Activated naive CD4-positive, alpha-beta T cell treated with anti-CD3 and anti-CD28 coated beads, Interleukin-2, amount 10 ng/mL, durations not matched to agents 7 days and 5 days (primary cell): ENCODE results near the gene VRK2.

Experiments
- CTCF ChIA-PET: fragments of 350-600 bp; sonication (Branson Sonifier 250); formaldehyde crosslinking; loops from one replicate; lab custom pipeline; 2021; ENCODE audit warnings: antibody characterized with exemption; lab: Charles Lee
- DNase-seq: peaks from one replicate; pipeline ENCODE4 v3.0.0-alpha.2; 2020
- H3K27ac Mint-ChIP-seq: one replicate; pipeline ENCODE4 v1.8.0; 2021; ENCODE audit warnings: mild to moderate bottlenecking, moderate library complexity, mixed read lengths
- H3K27me3 Mint-ChIP-seq: one replicate; pipeline ENCODE4 v1.8.0; 2021; ENCODE audit warnings: mild to moderate bottlenecking, mixed read lengths
- H3K36me3 Mint-ChIP-seq: one replicate; pipeline ENCODE4 v1.8.0; 2021; ENCODE audit warnings: mixed read lengths
- H3K4me1 Mint-ChIP-seq: one replicate; pipeline ENCODE4 v1.8.0; 2021; ENCODE audit warnings: mixed read lengths
- H3K4me3 Mint-ChIP-seq: one replicate; pipeline ENCODE4 v1.8.0; 2021; ENCODE audit warnings: mild to moderate bottlenecking, moderate library complexity, mixed read lengths
- H3K9me3 Mint-ChIP-seq: one replicate; pipeline ENCODE4 v1.8.0; 2021; ENCODE audit warnings: mixed read lengths

Gene VRK2

DNA sequence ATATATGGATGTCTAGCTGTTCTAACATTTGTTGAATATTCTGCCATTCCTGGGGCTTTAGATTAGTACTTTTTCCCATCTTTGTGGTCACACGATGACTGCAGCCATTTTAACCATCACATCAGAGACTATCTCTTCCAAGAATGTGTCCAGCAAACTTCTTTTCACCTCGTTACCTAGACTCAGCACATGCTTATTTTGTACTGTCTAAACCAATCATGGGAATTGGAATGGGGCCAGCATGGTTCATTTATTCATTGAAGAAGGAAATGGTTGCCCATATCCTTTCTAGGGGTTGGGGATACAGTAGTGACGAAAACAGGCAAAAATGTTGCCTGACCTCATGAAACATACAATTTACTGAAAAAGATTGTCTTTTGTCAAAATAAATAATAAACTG is 2.5 kb upstream of the VRK2 start:
- Mint-ChIP-seq H3K36me3 (peaks cover 10% of the 10 kb centered on the region), H3K27me3 (no peaks in the 10 kb centered on the region), H3K9me3 (no peaks in the 10 kb centered on the region), H3K4me3 (no peak overlapping the region), H3K4me1 (peaks cover 47% of the 10 kb centered on the region), H3K27ac (no peak overlapping the region)
- no peak for DNase-seq
- CTCF ChIA-PET: interaction anchor here (0.9 kb wide), 1 partner anchor 135 kb away, joined by 3 read pairs; no protein-coding TSS in a partner anchor

DNA sequence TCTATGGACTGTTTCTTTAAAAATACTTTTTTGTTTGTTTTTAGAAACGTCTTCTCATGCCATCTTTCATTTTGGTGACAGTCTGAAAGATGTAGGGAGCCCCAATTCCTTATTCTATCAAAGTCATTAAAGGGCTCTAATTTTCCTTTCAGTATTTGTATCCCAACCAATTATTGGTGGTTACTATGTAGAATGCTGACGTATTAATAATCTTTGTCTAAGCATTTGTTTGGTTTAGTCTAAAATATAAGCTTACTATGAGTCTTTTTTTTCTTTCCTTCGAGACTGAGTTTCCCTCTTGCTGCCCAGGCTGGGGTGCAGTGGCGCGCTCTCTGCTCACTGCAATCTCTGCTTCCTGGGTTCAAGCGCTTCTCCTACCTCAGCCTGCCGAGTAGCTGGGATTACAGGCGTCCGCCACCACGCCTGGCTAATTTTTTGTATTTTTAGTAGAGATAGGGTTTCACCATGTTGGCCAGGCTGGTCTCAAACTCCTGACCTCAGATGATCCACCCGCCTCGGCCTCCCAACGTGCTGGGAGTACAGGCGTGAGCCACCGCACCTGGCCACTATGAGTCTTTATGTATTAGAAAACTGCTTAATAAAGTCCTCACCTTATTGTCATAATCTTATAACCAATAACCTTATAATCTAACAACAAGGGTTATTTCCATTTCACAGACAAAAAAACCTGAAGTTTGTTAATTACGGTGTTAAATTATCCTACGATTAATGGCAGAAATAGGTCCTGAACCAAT is 849 bp upstream of the VRK2 start:
- DNase-seq: no peak
- no peaks in the 10 kb centered on the region for H3K27me3 Mint-ChIP-seq
- CTCF ChIA-PET: interaction anchor here (0.6 to 1.4 kb wide), 2 partner anchors 17 to 139 kb away, joined by 3 to 6 read pairs; no protein-coding TSS in a partner anchor
- H3K36me3 Mint-ChIP-seq: peaks cover 13% of the 10 kb centered on the region
- peak overlapping the region; percentile 96 for H3K27ac Mint-ChIP-seq
- peaks cover 46% of the 10 kb centered on the region for H3K4me1 Mint-ChIP-seq
- H3K4me3 Mint-ChIP-seq: peak overlapping the region; percentile 78
- H3K9me3 Mint-ChIP-seq: no peaks in the 10 kb centered on the region

DNA sequence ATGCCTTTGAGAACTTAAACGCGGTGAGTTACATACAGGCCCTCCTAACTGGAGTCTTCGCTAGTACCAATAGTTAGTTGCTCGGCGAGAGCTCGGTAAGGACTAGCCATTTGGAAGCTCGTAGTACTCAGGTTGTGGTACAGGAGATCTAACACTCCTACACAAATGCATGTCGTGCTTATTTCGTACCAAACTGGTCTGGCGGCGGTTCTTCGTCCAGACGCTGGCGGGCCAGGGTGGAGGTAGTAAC is 346 bp upstream of the VRK2 start:
- CTCF ChIA-PET: interaction anchor here (1.4 kb wide), 1 partner anchor 16 kb away, joined by 6 read pairs; no protein-coding TSS in a partner anchor
- peaks cover 46% of the 10 kb centered on the region for H3K4me1 Mint-ChIP-seq
- H3K36me3 Mint-ChIP-seq: peaks cover 13% of the 10 kb centered on the region
- H3K9me3 Mint-ChIP-seq: no peaks in the 10 kb centered on the region
- no peaks in the 10 kb centered on the region for H3K27me3 Mint-ChIP-seq
- no peak for DNase-seq
- peak overlapping the region; percentile 96 for H3K27ac Mint-ChIP-seq
- H3K4me3 Mint-ChIP-seq: peak overlapping the region; percentile 78

DNA sequence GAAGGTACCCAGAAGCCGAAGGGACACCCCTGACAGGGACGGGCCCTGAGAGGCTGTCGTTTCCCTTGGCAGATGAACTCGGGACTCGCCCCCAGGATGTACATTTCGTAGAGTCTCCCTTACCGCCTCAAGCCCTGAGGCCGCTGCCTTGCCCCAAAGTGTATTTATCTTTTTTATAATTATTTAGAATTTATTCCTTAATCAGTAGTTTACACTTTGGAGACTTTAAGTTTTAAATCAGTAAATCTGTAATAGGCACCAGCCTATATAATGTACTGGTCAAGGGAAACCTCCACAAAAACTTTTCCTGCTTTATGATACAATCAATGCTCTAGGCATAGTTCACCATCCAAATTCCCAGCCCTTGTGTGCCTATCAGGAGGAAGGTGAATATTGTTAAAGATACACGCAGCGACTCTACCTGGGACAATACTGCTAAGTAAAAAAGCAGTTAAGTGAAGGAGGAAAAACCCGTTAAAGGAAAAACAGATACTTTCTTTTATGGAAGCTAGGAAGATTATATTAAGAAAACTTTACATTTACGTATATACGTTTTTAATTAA is 848 bp downstream of the VRK2 start:
- H3K9me3 Mint-ChIP-seq: no peaks in the 10 kb centered on the region
- CTCF ChIA-PET: no interaction called here
- H3K4me1 Mint-ChIP-seq: peaks cover 45% of the 10 kb centered on the region
- H3K27me3 Mint-ChIP-seq: no peaks in the 10 kb centered on the region
- H3K4me3 Mint-ChIP-seq: peak overlapping the region; percentile 78
- peak overlapping the region; percentile 96 for H3K27ac Mint-ChIP-seq
- DNase-seq: no peak
- H3K36me3 Mint-ChIP-seq: peaks cover 21% of the 10 kb centered on the region

DNA sequence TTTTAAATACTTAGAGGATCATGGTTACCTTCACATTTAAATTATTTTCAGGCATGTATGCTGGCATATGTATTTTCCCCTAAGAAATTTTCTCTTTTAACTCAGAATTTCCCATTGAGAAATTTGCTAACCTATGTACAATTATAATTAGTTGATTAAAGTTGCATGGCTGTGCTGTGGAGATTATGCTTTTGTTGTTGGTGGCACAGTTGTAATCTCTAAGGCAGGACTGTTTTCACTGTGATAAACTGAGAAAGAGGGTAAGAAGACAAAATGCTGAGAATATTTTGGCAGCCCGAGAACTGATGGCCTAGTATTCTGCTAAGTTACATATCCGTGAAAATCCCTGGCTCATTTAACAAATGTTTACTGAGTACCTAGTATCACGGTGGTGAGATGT is 1.4 kb downstream of the VRK2 start:
- H3K4me1 Mint-ChIP-seq: peaks cover 40% of the 10 kb centered on the region
- DNase-seq: no peak
- CTCF ChIA-PET: no interaction called here
- H3K27me3 Mint-ChIP-seq: no peaks in the 10 kb centered on the region
- peak overlapping the region; percentile 78 for H3K4me3 Mint-ChIP-seq
- no peaks in the 10 kb centered on the region for H3K9me3 Mint-ChIP-seq
- no peak overlapping the region for H3K27ac Mint-ChIP-seq
- H3K36me3 Mint-ChIP-seq: peaks cover 25% of the 10 kb centered on the region

DNA sequence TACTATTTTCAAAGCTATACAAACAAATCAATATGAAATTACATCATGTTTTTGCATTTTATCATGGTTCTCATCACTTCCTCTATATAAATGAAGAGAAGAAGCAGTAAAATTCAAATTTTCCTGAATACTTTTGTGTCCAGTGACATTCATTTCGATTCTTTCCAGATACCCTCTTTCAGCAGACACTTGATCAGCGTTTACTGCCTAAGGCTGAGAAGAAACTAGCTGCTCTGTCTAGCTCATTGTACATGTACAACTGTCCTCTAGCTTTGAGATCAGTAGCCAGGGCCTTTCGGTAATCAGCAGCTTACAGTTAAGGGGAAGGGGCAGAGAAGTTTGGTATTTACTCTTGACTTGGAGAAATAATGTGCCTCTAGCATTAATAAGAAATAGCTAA is 4.8 kb downstream of the VRK2 start:
- CTCF ChIA-PET: no interaction called here
- no peak overlapping the region for H3K27ac Mint-ChIP-seq
- no peaks in the 10 kb centered on the region for H3K9me3 Mint-ChIP-seq

DNA sequence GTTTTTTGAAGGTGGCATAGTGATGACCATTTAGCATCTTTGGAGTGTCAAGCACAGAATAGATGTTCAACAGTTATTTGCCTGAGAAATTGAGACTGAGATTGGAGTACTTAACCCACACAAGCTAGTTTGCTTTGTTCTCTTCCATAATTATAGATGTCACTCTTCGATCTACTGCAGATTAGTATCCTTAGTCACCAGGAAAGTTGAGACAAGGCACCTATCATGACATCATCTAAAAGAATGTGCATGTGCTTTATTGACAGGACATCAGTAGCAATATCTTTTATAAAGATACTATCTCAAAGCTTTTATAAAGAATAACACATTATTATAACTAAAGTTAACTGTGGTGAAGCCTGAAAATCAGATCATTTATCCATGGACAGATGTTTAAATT is 6.4 kb downstream of the VRK2 start:
- H3K4me1 Mint-ChIP-seq: peaks cover 15% of the 10 kb centered on the region
- DNase-seq: no peak
- CTCF ChIA-PET: interaction anchor here (0.6 to 0.7 kb wide), 2 partner anchors 88 to 156 kb away, joined by 3 read pairs; no protein-coding TSS in a partner anchor
- no peak overlapping the region for H3K4me3 Mint-ChIP-seq
- H3K36me3 Mint-ChIP-seq: peaks cover 37% of the 10 kb centered on the region
- no peak overlapping the region for H3K27ac Mint-ChIP-seq
- H3K9me3 Mint-ChIP-seq: no peaks in the 10 kb centered on the region
- H3K27me3 Mint-ChIP-seq: no peaks in the 10 kb centered on the region

More for the DNA sequence above, 4.8 kb downstream of the VRK2 start:
- H3K27me3 Mint-ChIP-seq: no peaks in the 10 kb centered on the region
- peaks cover 32% of the 10 kb centered on the region for H3K36me3 Mint-ChIP-seq
- peaks cover 21% of the 10 kb centered on the region for H3K4me1 Mint-ChIP-seq
- DNase-seq: no peak
- no peak overlapping the region for H3K4me3 Mint-ChIP-seq

DNA sequence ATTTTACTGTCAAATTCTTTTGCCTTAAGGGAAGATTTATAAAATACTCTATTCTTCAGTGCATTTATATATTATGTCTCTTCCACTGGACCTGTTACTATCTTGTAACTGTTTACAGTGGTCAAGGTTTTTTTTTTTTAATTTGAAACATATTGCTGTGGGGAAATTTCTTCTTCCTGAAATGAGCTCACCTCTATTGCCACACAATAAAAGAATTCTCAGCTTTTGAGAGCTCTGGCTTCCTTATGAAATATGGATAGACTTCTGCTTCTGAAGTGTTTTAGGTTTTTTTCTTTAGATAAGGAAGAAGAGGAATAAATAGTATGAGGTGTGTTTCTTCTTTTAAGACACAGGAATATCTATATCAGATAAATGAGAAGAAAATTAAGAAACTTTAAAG is 7.7 kb downstream of the VRK2 start:
- no peak for DNase-seq
- Mint-ChIP-seq H3K4me1 (peaks cover 2% of the 10 kb centered on the region), H3K9me3 (no peaks in the 10 kb centered on the region), H3K27me3 (no peaks in the 10 kb centered on the region), H3K27ac (no peak overlapping the region), H3K36me3 (peaks cover 35% of the 10 kb centered on the region), H3K4me3 (no peak overlapping the region)
- CTCF ChIA-PET: no interaction called here

DNA sequence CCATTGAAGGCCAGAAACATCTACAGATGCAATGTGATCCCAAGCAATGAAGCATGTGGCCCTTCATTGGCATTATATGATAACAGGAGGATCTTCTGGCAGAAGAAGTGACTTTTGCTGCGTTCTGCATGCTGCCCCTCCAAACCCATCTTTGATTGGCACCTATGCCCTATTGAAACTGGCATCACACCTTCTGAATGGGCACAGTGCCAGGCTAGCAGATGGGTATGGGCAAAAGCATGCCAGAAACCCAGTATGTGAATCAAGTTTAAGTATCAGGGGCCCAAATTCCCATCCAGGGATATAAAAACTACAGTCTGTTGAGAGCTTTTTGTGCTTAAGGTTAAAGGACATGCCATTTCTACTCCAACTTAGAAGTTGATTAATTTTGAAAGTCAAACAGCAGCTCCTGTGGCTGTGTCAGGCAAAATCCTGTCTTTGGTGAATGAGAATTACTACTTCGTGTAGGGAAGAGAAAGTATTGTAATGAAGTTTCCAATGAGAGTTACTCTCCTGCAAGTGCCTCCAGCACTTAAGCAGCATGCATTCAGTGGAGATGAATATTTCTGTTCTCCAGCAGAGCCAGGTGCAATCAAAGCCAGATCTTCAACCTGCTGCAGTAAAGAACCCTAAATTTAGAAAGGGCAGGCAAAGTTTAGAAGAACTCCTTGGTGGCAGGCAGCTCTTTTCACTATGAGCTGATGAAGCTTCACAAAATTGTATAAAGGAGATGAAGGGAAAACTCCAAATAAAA is 8.6 kb downstream of the VRK2 start:
- Mint-ChIP-seq H3K27me3 (no peaks in the 10 kb centered on the region), H3K36me3 (peaks cover 38% of the 10 kb centered on the region), H3K4me3 (no peak overlapping the region), H3K4me1 (no peaks in the 10 kb centered on the region), H3K27ac (no peak overlapping the region), H3K9me3 (no peaks in the 10 kb centered on the region)
- CTCF ChIA-PET: interaction anchor here (0.6 kb wide), 1 partner anchor 296 kb away, joined by 4 read pairs; no protein-coding TSS in a partner anchor
- DNase-seq: no peak

DNA sequence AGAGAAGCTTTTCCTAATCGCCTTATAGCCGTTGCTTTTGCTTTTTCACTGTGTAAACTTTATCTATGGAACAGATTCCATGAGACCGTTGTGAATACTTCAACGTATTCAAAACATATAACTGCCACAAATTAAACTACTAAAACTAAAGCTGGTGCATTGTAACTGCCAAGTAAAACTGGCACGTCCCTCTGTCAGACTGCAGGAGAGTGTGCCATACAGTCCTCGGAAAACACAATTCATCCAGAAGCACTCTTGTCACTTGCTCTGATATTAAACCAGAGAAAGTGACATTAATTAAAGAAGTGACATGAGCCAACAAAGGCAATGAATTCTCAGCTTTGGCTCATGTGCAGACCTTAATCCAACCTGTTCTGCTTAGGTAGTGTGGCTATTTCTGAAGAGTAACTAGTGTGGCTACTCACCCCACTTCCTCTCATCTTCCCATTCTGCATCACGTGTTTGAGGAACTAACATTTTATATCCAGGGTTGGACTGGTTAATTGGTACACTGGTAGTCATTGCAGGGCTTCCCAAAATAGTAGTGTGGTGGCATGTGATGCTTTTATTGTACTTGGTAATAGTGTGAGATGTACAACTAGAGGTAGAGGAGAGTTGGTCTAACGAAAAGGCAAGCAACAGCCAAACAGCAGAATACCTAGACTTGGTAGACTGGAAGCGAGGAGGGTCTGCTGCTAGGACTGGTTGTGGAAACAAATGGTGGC is 9.7 kb downstream of the VRK2 start:
- no peak for DNase-seq
- no peak overlapping the region for H3K27ac Mint-ChIP-seq
- CTCF ChIA-PET: interaction anchor here (0.6 kb wide), 1 partner anchor 295 kb away, joined by 4 read pairs; no protein-coding TSS in a partner anchor
- H3K4me1 Mint-ChIP-seq: no peaks in the 10 kb centered on the region
- peaks cover 41% of the 10 kb centered on the region for H3K36me3 Mint-ChIP-seq
- H3K9me3 Mint-ChIP-seq: no peaks in the 10 kb centered on the region
- H3K27me3 Mint-ChIP-seq: no peaks in the 10 kb centered on the region
- H3K4me3 Mint-ChIP-seq: no peak overlapping the region

DNA sequence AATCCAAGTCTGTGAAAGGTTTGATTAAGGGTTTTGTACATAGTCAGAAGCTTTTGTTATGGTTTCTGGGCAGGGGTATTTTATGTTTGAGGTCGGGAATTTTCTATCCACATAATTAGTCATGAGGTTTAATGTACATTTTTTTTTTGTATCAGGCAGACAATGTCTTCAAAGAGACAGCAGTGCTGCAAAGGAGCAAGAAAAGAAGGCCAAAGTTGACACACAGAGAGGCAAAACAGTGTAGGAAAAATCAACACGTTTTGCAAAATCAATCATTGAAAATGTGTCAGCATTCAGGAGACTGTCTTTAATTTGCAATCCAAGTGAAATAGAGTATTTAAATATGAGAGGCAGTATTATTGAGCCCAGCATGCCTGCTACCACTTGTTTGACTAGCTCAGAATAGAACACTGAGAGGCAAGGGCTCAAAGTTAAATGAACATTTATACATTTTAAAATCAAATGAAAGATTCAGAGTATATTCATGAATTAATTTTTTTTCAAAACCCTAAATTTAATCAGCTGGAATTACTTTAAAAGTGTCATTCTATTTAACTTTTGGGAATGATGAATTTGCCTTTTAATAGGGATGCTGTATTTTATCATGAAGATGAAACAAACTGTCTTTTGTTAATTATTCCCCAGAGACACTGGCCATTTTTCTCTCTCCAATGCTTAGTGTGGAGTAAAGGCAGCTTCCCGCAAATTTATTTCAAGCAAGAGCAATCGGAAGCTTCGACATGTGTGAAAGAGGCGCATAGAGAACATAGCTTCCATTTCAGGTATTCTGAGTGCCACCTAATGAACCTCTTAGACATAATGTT is 11.3 kb downstream of the VRK2 start:
- H3K4me3 Mint-ChIP-seq: no peak overlapping the region

DNA sequence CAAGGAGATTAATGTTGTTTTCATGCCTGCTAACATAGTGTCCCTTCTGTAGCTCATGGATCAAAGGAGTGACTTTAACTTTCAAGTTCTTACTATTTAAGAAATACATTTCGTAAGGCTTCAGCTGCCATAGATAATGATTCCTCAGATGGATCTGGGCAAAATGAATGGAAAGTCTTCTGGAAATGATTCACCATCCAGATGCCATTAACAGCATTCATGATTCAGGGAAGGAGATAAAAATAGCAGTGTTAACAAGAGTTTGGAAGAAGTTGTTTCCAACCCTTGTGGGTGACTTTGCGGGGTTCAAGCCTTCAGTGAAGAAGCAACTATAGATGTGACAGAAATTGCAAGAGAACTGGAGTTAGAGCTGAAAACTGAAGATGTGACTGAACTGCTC is 17.0 kb downstream of the VRK2 start:
- Mint-ChIP-seq H3K27ac (peak overlapping the region; percentile 80), H3K4me1 (peaks cover 39% of the 10 kb centered on the region), H3K4me3 (peak overlapping the region; percentile 18), H3K36me3 (peaks cover 30% of the 10 kb centered on the region), H3K9me3 (no peaks in the 10 kb centered on the region), H3K27me3 (no peaks in the 10 kb centered on the region)
- no peak for DNase-seq
- CTCF ChIA-PET: no interaction called here

More for the DNA sequence above, 11.3 kb downstream of the VRK2 start:
- no peaks in the 10 kb centered on the region for H3K9me3 Mint-ChIP-seq
- DNase-seq: no peak
- peaks cover 35% of the 10 kb centered on the region for H3K36me3 Mint-ChIP-seq
- CTCF ChIA-PET: no interaction called here
- H3K27me3 Mint-ChIP-seq: no peaks in the 10 kb centered on the region
- peaks cover 9% of the 10 kb centered on the region for H3K4me1 Mint-ChIP-seq
- no peak overlapping the region for H3K27ac Mint-ChIP-seq

DNA sequence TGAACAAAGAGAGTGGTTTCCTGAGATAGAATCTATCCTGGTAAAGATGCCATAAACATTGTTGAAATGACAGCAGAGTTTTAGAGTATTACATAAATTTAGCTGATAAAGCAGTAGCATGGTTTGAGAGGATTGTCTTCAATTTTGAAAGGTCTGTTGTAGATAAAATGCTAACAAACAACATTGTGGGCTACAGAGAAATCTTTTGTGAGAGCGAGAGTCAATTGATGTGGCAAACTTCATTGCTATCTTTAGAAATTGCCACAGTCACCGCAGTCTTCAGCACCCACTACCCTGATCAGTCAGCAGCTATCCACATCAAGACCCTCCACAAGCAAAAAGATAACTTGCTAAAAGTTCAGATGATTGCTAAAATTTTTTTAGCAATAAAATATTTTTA is 17.5 kb downstream of the VRK2 start:
- Mint-ChIP-seq H3K4me1 (peaks cover 39% of the 10 kb centered on the region), H3K9me3 (no peaks in the 10 kb centered on the region), H3K36me3 (peaks cover 30% of the 10 kb centered on the region), H3K27ac (peak overlapping the region; percentile 80), H3K4me3 (peak overlapping the region; percentile 18), H3K27me3 (no peaks in the 10 kb centered on the region)
- peak; percentile 42 for DNase-seq
- CTCF ChIA-PET: no interaction called here
